A673 (cell line): ENCODE data around the gene FBXW8. TPM values are rescaled to one million over a fixed set of nuclear protein-coding genes. Genes with fewer than 3 reads are reported as not detected.

ENCODE experiments used
- BruUV-seq: library from RNA; stranded (reverse); fragments of 400-500 nt; replicated peaks from 2 replicates; lab custom pipeline; 2021; lab: Mats Ljungman, UMichigan
- CTCF ChIA-PET: fragments of 300-600 bp; sonication (Branson Sonifier 250); formaldehyde crosslinking; loops from one replicate; lab custom pipeline; 2022; ENCODE audit warnings: antibody characterized with exemption; lab: Charles Lee
- POLR2A ChIA-PET: fragments of 300-600 bp; sonication (Branson Sonifier 250); formaldehyde crosslinking; loops from one replicate; lab custom pipeline; 2022; ENCODE audit warnings: antibody characterized with exemption; ENCODE audit not compliant: low non-redundant PET; lab: Charles Lee
- DNase-seq: peaks from one replicate; pipeline ENCODE4 v3.0.0-alpha.2; 2015; ENCODE audit warnings: low spot score
- H3K27ac ChIP-seq: fragments of 200-600 bp; sonication (generic); 2 replicates; pipeline ENCODE4 v1.5.1; 2016; ENCODE audit warnings: mixed run types, low read depth, mild to moderate bottlenecking, mixed read lengths, antibody characterized with exemption, low read length; ENCODE audit not compliant: poor library complexity, severe bottlenecking
- H3K27me3 ChIP-seq: fragments of 200-600 bp; sonication (generic); replicated peaks from 2 replicates; pipeline ENCODE4 v1.6.1; 2017; ENCODE audit warnings: mixed run types, low read depth, mild to moderate bottlenecking, mixed read lengths, antibody characterized with exemption, low read length; ENCODE audit not compliant: insufficient read depth, poor library complexity
- H3K36me3 ChIP-seq: fragments of 200-600 bp; sonication (generic); 2 replicates; pipeline ENCODE4 v1.6.1; 2016; ENCODE audit warnings: mixed run types, mild to moderate bottlenecking, mixed read lengths, antibody characterized with exemption, low read length; ENCODE audit not compliant: insufficient read depth, poor library complexity, severe bottlenecking
- H3K4me1 ChIP-seq: fragments of 200-600 bp; sonication (generic); 2 replicates; pipeline ENCODE4 v1.6.1; 2017; ENCODE audit warnings: mixed run types, mild to moderate bottlenecking, mixed read lengths, antibody characterized with exemption, low read length; ENCODE audit not compliant: insufficient read depth, poor library complexity, severe bottlenecking
- H3K4me3 ChIP-seq: fragments of 200-600 bp; sonication (generic); 2 replicates; pipeline ENCODE4 v1.5.1; 2016; ENCODE audit warnings: low read depth, mixed run types, mild to moderate bottlenecking, mixed read lengths, low read length; ENCODE audit not compliant: poor library complexity, severe bottlenecking
- H3K9me3 ChIP-seq: fragments of 200-600 bp; sonication (generic); 2 replicates; pipeline ENCODE4 v1.6.1; 2016; ENCODE audit warnings: mixed run types, low read depth, mild to moderate bottlenecking, mixed read lengths, antibody characterized with exemption, low read length; ENCODE audit not compliant: poor library complexity, severe bottlenecking
- EZH2 ChIP-seq: fragments of 200-600 bp; sonication (generic); IDR thresholded peaks from 2 replicates; pipeline ENCODE4 v1.6.1; 2017; ENCODE audit warnings: borderline replicate concordance, low read depth, mild to moderate bottlenecking, mixed read lengths, antibody characterized with exemption, low read length; ENCODE audit not compliant: poor library complexity, severe bottlenecking
- intact Hi-C: fragments of 100-400 bp; cut with micrococcal nuclease; formaldehyde crosslinking; loops from one replicate; pipeline ENCODE4 v1.10.0; 2022; ENCODE audit not compliant: unreplicated experiment
- total RNA-seq: library from RNA; stranded (reverse); gene quantifications from 2 replicates; pipeline ENCODE4 v1.2.3, GENCODE V29; 2021
- TF ChIP-seq, protein P1 (sequence below): fragments of 300-800, 200-600 bp; sonication (generic); conservative IDR thresholded peaks from 2 replicates; pipeline ENCODE4 v1.5.1; 2017; ENCODE audit warnings: low read depth, mild to moderate bottlenecking, antibody characterized with exemption, low read length, moderate library complexity, mixed read lengths

The FBXW8 gene
- total RNA-seq, 1 experiment from 2014 or later = 14.8 TPM

DNA sequence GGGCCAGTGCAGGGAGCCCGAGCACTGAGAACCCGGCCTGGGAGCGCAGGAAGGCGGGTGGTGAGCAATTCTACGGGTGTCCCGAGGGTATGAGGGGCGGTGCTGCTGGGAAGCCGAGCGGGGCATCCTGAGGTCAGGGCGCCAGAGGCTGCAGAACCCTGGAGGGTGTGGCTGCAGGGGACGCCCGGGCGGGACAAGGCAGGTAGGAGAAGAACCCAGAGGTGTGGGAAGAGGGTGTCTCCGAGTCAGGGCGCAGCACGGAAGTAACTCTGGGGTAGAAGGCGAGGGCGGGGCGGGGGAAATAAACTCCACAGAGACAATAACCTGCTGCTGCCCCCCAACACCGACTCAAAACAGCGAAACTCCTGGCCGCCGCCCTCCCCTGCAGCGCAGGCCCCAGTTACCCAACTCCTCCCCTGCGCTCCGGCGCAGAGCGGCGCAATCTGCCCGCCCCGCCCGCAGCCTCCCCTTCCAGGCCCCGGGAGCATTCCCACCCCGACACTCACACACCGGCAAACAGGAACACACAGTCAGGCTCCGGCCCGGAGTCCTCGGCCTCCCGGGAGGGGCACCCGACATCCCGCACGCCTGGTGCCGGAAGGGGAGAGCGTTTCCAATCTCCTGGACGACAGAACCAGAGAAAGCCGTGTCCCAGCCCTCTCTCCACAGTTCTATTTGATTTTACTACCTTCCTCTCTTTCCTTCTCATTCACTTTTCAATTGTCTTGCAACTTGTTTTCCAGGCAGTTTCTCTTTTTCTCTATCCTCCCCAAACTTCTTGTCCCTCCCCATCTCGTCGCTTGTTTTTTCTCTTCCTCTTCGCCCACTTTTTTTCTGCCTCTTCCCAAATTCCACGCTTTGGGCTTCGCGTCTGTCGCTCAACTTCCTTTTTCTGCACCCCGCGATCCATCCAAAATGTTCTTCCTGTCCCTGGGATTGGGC lies 31.9 kb upstream of the FBXW8 start:
- intact Hi-C loops = no loop called here
- no TSS peak for BruUV-seq
- Histone ChIP-seq H3K4me3 (peak overlapping the region; percentile 40), H3K27me3 (peaks cover 59% of the 10 kb centered on the region), H3K36me3 (no peaks in the 10 kb centered on the region), H3K9me3 (no peaks in the 10 kb centered on the region), H3K4me1 (peaks cover 27% of the 10 kb centered on the region), H3K27ac (no peak overlapping the region)
- no peak for DNase-seq
- TF ChIP-seq EZH2 = no peak
- TF ChIP-seq, protein P1, sequence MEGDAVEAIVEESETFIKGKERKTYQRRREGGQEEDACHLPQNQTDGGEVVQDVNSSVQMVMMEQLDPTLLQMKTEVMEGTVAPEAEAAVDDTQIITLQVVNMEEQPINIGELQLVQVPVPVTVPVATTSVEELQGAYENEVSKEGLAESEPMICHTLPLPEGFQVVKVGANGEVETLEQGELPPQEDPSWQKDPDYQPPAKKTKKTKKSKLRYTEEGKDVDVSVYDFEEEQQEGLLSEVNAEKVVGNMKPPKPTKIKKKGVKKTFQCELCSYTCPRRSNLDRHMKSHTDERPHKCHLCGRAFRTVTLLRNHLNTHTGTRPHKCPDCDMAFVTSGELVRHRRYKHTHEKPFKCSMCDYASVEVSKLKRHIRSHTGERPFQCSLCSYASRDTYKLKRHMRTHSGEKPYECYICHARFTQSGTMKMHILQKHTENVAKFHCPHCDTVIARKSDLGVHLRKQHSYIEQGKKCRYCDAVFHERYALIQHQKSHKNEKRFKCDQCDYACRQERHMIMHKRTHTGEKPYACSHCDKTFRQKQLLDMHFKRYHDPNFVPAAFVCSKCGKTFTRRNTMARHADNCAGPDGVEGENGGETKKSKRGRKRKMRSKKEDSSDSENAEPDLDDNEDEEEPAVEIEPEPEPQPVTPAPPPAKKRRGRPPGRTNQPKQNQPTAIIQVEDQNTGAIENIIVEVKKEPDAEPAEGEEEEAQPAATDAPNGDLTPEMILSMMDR = no peak
- ChIA-PET POLR2A (no interaction called here), CTCF (no interaction called here)

DNA sequence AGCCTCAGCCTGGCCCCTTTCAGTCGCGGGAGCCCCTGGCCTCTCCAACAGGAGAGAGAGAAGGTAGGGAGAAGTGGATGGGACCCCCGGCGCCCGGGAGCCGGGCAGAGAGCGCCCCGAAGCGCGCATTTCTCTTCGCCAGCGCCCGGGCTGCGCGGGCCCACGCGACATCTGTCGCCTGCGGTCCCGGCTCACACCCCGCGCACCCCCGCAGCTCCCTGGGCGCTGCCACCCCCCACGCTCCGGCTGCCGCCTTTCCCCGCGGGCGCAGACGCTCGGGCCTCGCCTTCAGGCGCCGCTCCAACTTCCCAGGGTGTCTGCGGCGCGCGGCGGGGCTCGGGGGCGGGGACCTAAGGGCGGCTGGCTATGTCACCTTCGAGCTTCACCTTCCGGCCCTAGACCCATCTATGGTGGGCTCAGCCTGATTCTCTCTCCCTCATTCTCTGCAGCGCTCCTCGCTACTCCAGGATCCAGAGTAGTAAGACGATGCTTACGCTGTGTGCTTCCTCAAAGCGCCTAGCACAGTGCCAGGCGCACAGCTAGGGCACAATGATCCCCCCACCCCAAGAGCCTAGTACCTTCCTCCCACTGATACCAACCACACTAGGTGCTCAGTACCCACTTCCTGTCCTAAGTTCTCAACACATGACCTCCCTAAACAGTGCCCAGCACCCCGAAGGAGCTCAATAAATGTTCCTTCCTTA lies 31.1 kb upstream of the FBXW8 start:
- H3K36me3 ChIP-seq = no peaks in the 10 kb centered on the region
- H3K9me3 ChIP-seq = no peaks in the 10 kb centered on the region
- TF ChIP-seq EZH2 = no peak
- TF ChIP-seq, protein P1 = no peak
- peaks cover 63% of the 10 kb centered on the region for H3K27me3 ChIP-seq
- no peak for DNase-seq
- no TSS peak for BruUV-seq
- intact Hi-C loops = no loop called here
- ChIA-PET CTCF (interaction anchor here (0.8 kb wide), 1 partner anchor 176 kb away, joined by 4 read pairs; no protein-coding TSS in a partner anchor), POLR2A (no interaction called here)
- H3K4me3 ChIP-seq = peak overlapping the region; percentile 40
- peaks cover 27% of the 10 kb centered on the region for H3K4me1 ChIP-seq
- no peak overlapping the region for H3K27ac ChIP-seq

DNA sequence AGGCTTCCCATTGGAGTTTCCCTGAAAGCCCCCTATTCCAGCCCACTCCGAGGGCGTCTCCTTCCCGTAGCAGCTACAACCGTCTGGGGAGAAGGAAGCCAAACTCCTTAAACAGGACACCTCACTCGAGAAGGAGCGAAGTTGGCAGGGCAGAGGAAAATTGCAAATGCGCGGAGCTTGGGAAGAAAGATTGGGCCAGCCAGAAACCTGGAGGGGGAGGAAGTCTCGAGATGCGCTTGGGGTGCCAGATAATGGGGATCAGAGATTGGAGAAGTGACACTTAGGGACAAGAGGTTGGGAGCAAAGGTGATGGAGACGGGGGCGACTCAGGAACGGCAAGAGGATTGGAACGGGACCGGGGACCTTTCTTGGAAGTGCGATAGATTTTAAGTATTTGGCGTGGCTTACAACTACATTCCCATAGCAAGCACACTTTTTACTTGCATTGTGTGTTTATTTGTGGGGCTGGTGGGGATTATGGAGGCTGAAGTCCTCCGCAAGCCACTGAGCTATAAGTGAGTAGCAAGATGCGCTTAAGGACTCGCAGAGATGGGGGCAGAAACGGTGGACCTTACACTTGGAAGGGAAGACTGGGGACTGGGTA lies 30.4 kb upstream of the FBXW8 start:
- H3K9me3 ChIP-seq = no peaks in the 10 kb centered on the region
- TF ChIP-seq EZH2 = peak; percentile 50
- TF ChIP-seq, protein P1 = no peak
- H3K27me3 ChIP-seq = peaks cover 63% of the 10 kb centered on the region
- DNase-seq = no peak
- BruUV-seq = no TSS peak
- ChIA-PET POLR2A (no interaction called here), CTCF (interaction anchor here (0.7 to 0.8 kb wide), 2 partner anchors 17 to 177 kb away, joined by 3 to 4 read pairs; no protein-coding TSS in a partner anchor)
- no peaks in the 10 kb centered on the region for H3K36me3 ChIP-seq
- intact Hi-C loops = no loop called here
- no peak overlapping the region for H3K27ac ChIP-seq
- H3K4me1 ChIP-seq = peaks cover 27% of the 10 kb centered on the region
- H3K4me3 ChIP-seq = peak overlapping the region; percentile 40
